Purkinje cell (primary cell): Measurements from ENCODE around the gene RASAL1. TPM values are rescaled to one million over a fixed set of nuclear protein-coding genes. Genes with fewer than 3 reads are reported as not detected.

Experiments
- polyA plus RNA-seq: library from polyadenylated mRNA; unstranded; fragments of >200 nt; fragmentation: Nextera tagmentation; gene quantifications from 2 replicates; pipeline ENCODE4 v1.2.1, GENCODE V29; 2014

The RASAL1 gene
- 5.5 TPM in 1 of 2 replicates, not detected in the other for polyA plus RNA-seq

GRCh38 chr12:113135178-113136127, at the start of gene RASAL1:
Gene RASAL1 (minus strand): TSS chr12:113135761. CDS start chr12:113135462, 299 bp downstream.

GRCh38 chr12:113149361-113150150, 14.0 kb upstream of the RASAL1 start, which contains the start of gene CFAP73:
Gene CFAP73 (plus strand): TSS chr12:113149724. CDS start chr12:113149858, 134 bp downstream.

GRCh38 chr12:113056631-113057488, 78.7 kb downstream of the RASAL1 start, which contains the start of gene DTX1:
Gene DTX1 (plus strand): TSS chr12:113056730. CDS start chr12:113058193, 1,463 bp downstream.

Other genes starting within 250 kb of the RASAL1 start
- gene OAS1, start 228.8 kb downstream of the RASAL1 start, polyA plus RNA-seq: 0.58 TPM in 1 of 2 replicates, not detected in the other
- 1.5 and 2.3 TPM in 2 replicates for gene OAS3, start 197.3 kb downstream of the RASAL1 start, polyA plus RNA-seq
- 0.34 TPM in 1 of 2 replicates, not detected in the other for gene OAS2, start 157.2 kb downstream of the RASAL1 start, polyA plus RNA-seq
- gene DTX1, start 79.0 kb downstream of the RASAL1 start, polyA plus RNA-seq: 11.7 and 13.5 TPM in 2 replicates
- gene CFAP73, start 14.0 kb upstream of the RASAL1 start, polyA plus RNA-seq: not detected in 2 replicates
- gene DDX54, start 49.7 kb upstream of the RASAL1 start, polyA plus RNA-seq: 5.3 and 6.1 TPM in 2 replicates
- 10.7 and 13.0 TPM in 2 replicates for gene RITA1, start 50.0 kb upstream of the RASAL1 start, polyA plus RNA-seq
- 1.6 and 1.9 TPM in 2 replicates for gene TPCN1, start 85.7 kb upstream of the RASAL1 start, polyA plus RNA-seq
- 0.40 and 1.3 TPM in 2 replicates for gene SLC8B1, start 199.3 kb upstream of the RASAL1 start, polyA plus RNA-seq
- gene PLBD2, start 222.8 kb upstream of the RASAL1 start, polyA plus RNA-seq: 21.0 and 25.4 TPM in 2 replicates